ENCODE data around the gene MORC4.

MORC4 gene

GRCh38 chrX:106903856-106904528 lies 96.0 kb downstream of the MORC4 start:
- DNase-seq: no peak

- no peak for DNase-seq
Observed at GRCh38 chrX:106903291-106903824, 96.7 kb downstream of the MORC4 start, which contains the start of gene RIPPLY1. Gene RIPPLY1 (minus strand): TSS chrX:106903341. CDS start chrX:106903287, 54 bp downstream.

GRCh38 chrX:106902684-106903083 lies 97.3 kb downstream of the MORC4 start:
- no peak for DNase-seq

- no peak for DNase-seq
Observed at GRCh38 chrX:106901781-106902219, 98.2 kb downstream of the MORC4 start.

GRCh38 chrX:106901341-106901740 lies 98.7 kb downstream of the MORC4 start:
- DNase-seq: no peak

GRCh38 chrX:106899841-106900240 lies 100.2 kb downstream of the MORC4 start:
- no peak for DNase-seq

GRCh38 chrX:106899276-106899675 lies 100.7 kb downstream of the MORC4 start:
- no peak for DNase-seq

- DNase-seq: peak; percentile 19
Observed at GRCh38 chrX:106898462-106898861, 101.5 kb downstream of the MORC4 start.

GRCh38 chrX:106897259-106897658 lies 102.8 kb downstream of the MORC4 start:
- DNase-seq: no peak

GRCh38 chrX:106894978-106895452 lies 105.0 kb downstream of the MORC4 start:
- no peak for DNase-seq

GRCh38 chrX:106894392-106894909 lies 105.6 kb downstream of the MORC4 start:
- DNase-seq: peak; percentile 27

- DNase-seq: no peak
Observed at GRCh38 chrX:106891762-106892460, 108.1 kb downstream of the MORC4 start.
